Liver (tissue), 9 donors: ENCODE results near the gene ZNF93. TPM values are rescaled to one million over a fixed set of nuclear protein-coding genes. Genes with fewer than 3 reads are reported as not detected.

ENCODE experiments used
- DNase-seq: peaks from one replicate; pipeline ENCODE4 v3.0.0-alpha.2; 2017; ENCODE audit warnings: low spot score
- H3K27ac ChIP-seq, 2 donors: one replicate each; pipeline ENCODE4 v1.7.0; 2013; ENCODE audit warnings: inconsistent platforms in 2 of 2, low read length in 2 of 2, control low read depth in 1 of 2, low read depth in 1 of 2, mild to moderate bottlenecking in 1 of 2
- H3K27me3 ChIP-seq, 4 donors: one replicate each; pipeline versions ENCODE4 v1.6.1 to v1.7.0; 2013; ENCODE audit warnings: low read length in 3 of 4, inconsistent platforms in 1 of 4, mild to moderate bottlenecking in 1 of 4, moderate library complexity in 1 of 4; ENCODE audit not compliant: control insufficient read depth in 4 of 4, insufficient read depth in 4 of 4
- H3K36me3 ChIP-seq, 4 donors: one replicate each; pipeline versions ENCODE4 v1.6.1 to v1.7.0; 2013; ENCODE audit warnings: low read length in 3 of 4, mild to moderate bottlenecking in 3 of 4, low read depth in 1 of 4, moderate library complexity in 1 of 4; ENCODE audit not compliant: control insufficient read depth in 4 of 4, insufficient read depth in 3 of 4
- H3K4me1 ChIP-seq, 4 donors: one replicate each; pipeline versions ENCODE4 v1.6.1 to v1.7.0; 2013; ENCODE audit warnings: low read length in 3 of 4, mild to moderate bottlenecking in 3 of 4, moderate library complexity in 1 of 4; ENCODE audit not compliant: control insufficient read depth in 4 of 4, insufficient read depth in 4 of 4
- H3K4me3 ChIP-seq, 3 donors: one replicate each; pipeline versions ENCODE4 v1.6.1 to v1.7.0; 2013; ENCODE audit warnings: low read length in 3 of 3, control low read depth in 1 of 3, low read depth in 1 of 3, mild to moderate bottlenecking in 1 of 3
- H3K9ac ChIP-seq, 2 donors: one replicate each; pipeline ENCODE4 v1.7.0; 2013; ENCODE audit warnings: low read length in 2 of 2, mild to moderate bottlenecking in 2 of 2, moderate library complexity in 2 of 2, control low read depth in 1 of 2, low read depth in 1 of 2
- H3K9me3 ChIP-seq, 4 donors: one replicate each; pipeline versions ENCODE4 v1.6.1 to v1.7.0; 2013; ENCODE audit warnings: low read length in 3 of 4; ENCODE audit not compliant: control insufficient read depth in 4 of 4
- ATF3 ChIP-seq: IDR thresholded peaks from 2 replicates; pipeline ENCODE4 v1.6.1; 2016; ENCODE audit warnings: antibody characterized with exemption
- CTCF ChIP-seq: fragments of 150-350 bp; IDR thresholded peaks from 2 replicates; pipeline ENCODE4 v1.5.1; 2017; ENCODE audit warnings: improper control_type of control experiment, low read depth, low read length; ENCODE audit not compliant: missing input control
- EGR1 ChIP-seq, 2 donors: IDR thresholded peaks; 2 replicates each; pipeline ENCODE4 v1.6.1; 2016 to 2018; ENCODE audit warnings: antibody characterized with exemption in 2 of 2, low read depth in 2 of 2
- FOXA2 ChIP-seq: IDR thresholded peaks from 2 replicates; pipeline ENCODE4 v1.6.1; 2016; ENCODE audit warnings: antibody characterized with exemption
- GABPA ChIP-seq, 2 donors: IDR thresholded peaks in 1 of 2; conservative IDR thresholded peaks in 1 of 2; 2 replicates each; pipeline ENCODE4 v1.6.1; 2016; ENCODE audit warnings: antibody characterized with exemption in 2 of 2, mild to moderate bottlenecking in 1 of 2, moderate library complexity in 1 of 2
- HNF4A ChIP-seq, 2 donors: conservative IDR thresholded peaks; 2 replicates each; pipeline ENCODE4 v1.6.1; 2016; ENCODE audit warnings: antibody characterized with exemption in 2 of 2, mild to moderate bottlenecking in 2 of 2
- HNF4G ChIP-seq: IDR thresholded peaks from 2 replicates; pipeline ENCODE4 v1.6.1; 2016; ENCODE audit warnings: antibody characterized with exemption
- JUND ChIP-seq, 2 donors: IDR thresholded peaks; 2 replicates each; pipeline ENCODE4 v1.6.1; 2016; ENCODE audit warnings: antibody characterized with exemption in 2 of 2
- MAX ChIP-seq: IDR thresholded peaks from 2 replicates; pipeline ENCODE4 v1.6.1; 2016; ENCODE audit warnings: antibody characterized with exemption
- NR2F2 ChIP-seq: IDR thresholded peaks from 2 replicates; pipeline ENCODE4 v1.6.1; 2016; ENCODE audit warnings: antibody characterized with exemption
- RAD21 ChIP-seq, 2 donors: IDR thresholded peaks; 2 replicates each; pipeline ENCODE4 v1.6.1; 2016; ENCODE audit warnings: antibody characterized with exemption in 2 of 2, mild to moderate bottlenecking in 2 of 2
- REST ChIP-seq: IDR thresholded peaks from 2 replicates; pipeline ENCODE4 v1.6.1; 2016; ENCODE audit warnings: antibody characterized with exemption, mild to moderate bottlenecking
- RXRA ChIP-seq, 2 donors: IDR thresholded peaks; 2 replicates each; pipeline ENCODE4 v1.6.1; 2017 to 2018; ENCODE audit warnings: antibody characterized with exemption in 2 of 2, mild to moderate bottlenecking in 1 of 2
- TAF1 ChIP-seq: conservative IDR thresholded peaks from 2 replicates; pipeline ENCODE4 v1.6.1; 2016; ENCODE audit warnings: antibody characterized with exemption, mild to moderate bottlenecking
- YY1 ChIP-seq: IDR thresholded peaks from 2 replicates; pipeline ENCODE4 v1.6.1; 2016; ENCODE audit warnings: antibody characterized with exemption, mild to moderate bottlenecking
- ZBTB33 ChIP-seq: IDR thresholded peaks from 2 replicates; pipeline ENCODE4 v1.6.1; 2016; ENCODE audit warnings: antibody characterized with exemption
- WGBS: extraction: QIAGEN DNeasy Blood & Tissue Kit; methylation state at CpG from one replicate; pipeline ENCODE4 v1.1.7; 2013; 5-methylcytosine and 5-hydroxymethylcytosine counted together
- polyA plus RNA-seq, 2 donors: library from polyadenylated mRNA; stranded (reverse) in 1 of 2; unstranded in 1 of 2; fragments of 200-250 nt in 1 of 2; fragments of >200 nt in 1 of 2; fragmentation: Nextera tagmentation in 1 of 2; extraction: Ambion mirVana in 1 of 2; gene quantifications; one replicate each; pipeline versions ENCODE4 v1.2.1 to v1.2.3, GENCODE V29; 2013 to 2015
- total RNA-seq, 2 donors: library from RNA; depleted of rRNA; stranded (reverse); fragments of >200 nt; gene quantifications; one replicate each; pipeline ENCODE4 v1.2.3, GENCODE V29; 2014
- donor health status: healthy.
- donor health status: healthy.
- donor health status: healthy.
- donor health status: healthy.
- donor health status: healthy.

ZNF93 gene
- total and polyA plus RNA-seq, 4 donors = 0.24 to 3.2 (median 0.64) TPM

GRCh38 chr19:19909654-19910053 lies 8.9 kb downstream of the ZNF93 start:
- TF ChIP-seq REST = no peak
- TF ChIP-seq GABPA (IDR thresholded peaks at IDR 0.05 in 1 of 2, conservative IDR thresholded peaks at IDR 0.05 in 1 of 2) = no peak
- no peak for TF ChIP-seq HNF4G
- TF ChIP-seq ATF3 = no peak
- TF ChIP-seq ZBTB33 = no peak
- TF ChIP-seq RAD21 (IDR thresholded peaks at IDR 0.05) = no peak
- TF ChIP-seq NR2F2 = no peak
- TF ChIP-seq HNF4A (conservative IDR thresholded peaks at IDR 0.05) = no peak
- no peak for TF ChIP-seq RXRA (IDR thresholded peaks at IDR 0.05)
- TF ChIP-seq TAF1 = no peak
- no peak for TF ChIP-seq MAX
- TF ChIP-seq EGR1 (IDR thresholded peaks at IDR 0.05; ENCODE audit: low read depth in 2 of 2) = no peak
- TF ChIP-seq JUND (IDR thresholded peaks at IDR 0.05) = no peak
- no peak for TF ChIP-seq CTCF
- H3K4me3 ChIP-seq = no peak overlapping the region
- no peaks in the 10 kb centered on the region for H3K4me1 ChIP-seq
- H3K27ac ChIP-seq = no peak overlapping the region
- H3K36me3 ChIP-seq = no peaks in the 10 kb centered on the region
- H3K9ac ChIP-seq = no peak overlapping the region
- no peaks in the 10 kb centered on the region for H3K27me3 ChIP-seq
- 89% methylated on average over 2 of the region's 2 CpGs for WGBS
- no peak for DNase-seq
- H3K9me3 ChIP-seq = peaks cover 3 to 25% (median 8%) of the 10 kb centered on the region in 4 donors

GRCh38 chr19:19911150-19911549 lies 10.4 kb downstream of the ZNF93 start:
- Histone ChIP-seq H3K36me3 (no peaks in the 10 kb centered on the region), H3K27me3 (no peaks in the 10 kb centered on the region), H3K9ac (no peak overlapping the region), H3K9me3 (peaks cover 0 to 19% (median 4%) of the 10 kb centered on the region in 4 donors), H3K4me1 (no peaks in the 10 kb centered on the region), H3K27ac (no peak overlapping the region), H3K4me3 (no peak overlapping the region)
- WGBS = 66% methylated on average over 1 of the region's 1 CpG
- no peak for DNase-seq
- no peak for TF ChIP-seq FOXA2
- no peak for TF ChIP-seq YY1
- TF ChIP-seq GABPA (IDR thresholded peaks at IDR 0.05 in 1 of 2, conservative IDR thresholded peaks at IDR 0.05 in 1 of 2) = no peak
- TF ChIP-seq ZBTB33 = no peak
- no peak for TF ChIP-seq MAX
- no peak for TF ChIP-seq CTCF
- TF ChIP-seq RAD21 (IDR thresholded peaks at IDR 0.05) = no peak
